GM18505 (cell line): ENCODE measurements around the gene DMGDH.
"Not testable (repeated sequence)": the region's sequence is repeated elsewhere in the genome, so short reads cannot be mapped to it uniquely, and the experiment has no call there.

ENCODE experiments used
- ATAC-seq: cut with Tn5 transposase; IDR thresholded peaks from one replicate; pipeline ENCODE4 v1.9.1; 2021; ENCODE audit not compliant: unreplicated experiment
- POLR2A ChIP-seq: IDR thresholded peaks from 4 replicates; pipeline ENCODE4 v1.6.1; 2011; ENCODE audit warnings: borderline replicate concordance; ENCODE audit not compliant: insufficient read depth, insufficient read length; ENCODE audit errors: extremely low read depth

Gene DMGDH

DNA sequence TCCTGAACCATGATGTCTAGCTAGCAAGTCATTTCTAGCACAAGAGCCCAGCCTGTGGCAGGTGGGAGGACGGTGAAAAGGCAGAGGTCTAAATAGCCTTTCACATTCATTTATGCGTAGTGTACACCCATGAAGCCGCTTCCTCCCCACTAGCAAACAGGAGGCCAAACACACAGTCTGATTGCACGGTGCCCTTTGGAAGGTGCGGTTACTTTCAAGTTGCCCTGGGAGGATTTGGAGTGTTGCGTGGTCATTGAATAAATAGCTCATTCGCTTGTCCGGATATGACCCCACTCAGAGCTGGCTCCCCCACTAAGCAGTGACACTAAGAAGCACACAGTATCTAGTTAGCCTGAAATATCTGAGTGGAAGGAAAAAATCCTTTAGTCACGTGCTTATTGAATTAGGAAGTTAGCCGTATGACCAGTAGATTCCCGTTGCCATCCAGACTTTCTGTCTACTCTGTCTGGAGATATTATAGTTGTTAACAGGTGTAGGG, 83.7 kb downstream of the DMGDH start:
- ATAC-seq: peak; percentile 40
- peak; percentile 21 for TF ChIP-seq POLR2A

DNA sequence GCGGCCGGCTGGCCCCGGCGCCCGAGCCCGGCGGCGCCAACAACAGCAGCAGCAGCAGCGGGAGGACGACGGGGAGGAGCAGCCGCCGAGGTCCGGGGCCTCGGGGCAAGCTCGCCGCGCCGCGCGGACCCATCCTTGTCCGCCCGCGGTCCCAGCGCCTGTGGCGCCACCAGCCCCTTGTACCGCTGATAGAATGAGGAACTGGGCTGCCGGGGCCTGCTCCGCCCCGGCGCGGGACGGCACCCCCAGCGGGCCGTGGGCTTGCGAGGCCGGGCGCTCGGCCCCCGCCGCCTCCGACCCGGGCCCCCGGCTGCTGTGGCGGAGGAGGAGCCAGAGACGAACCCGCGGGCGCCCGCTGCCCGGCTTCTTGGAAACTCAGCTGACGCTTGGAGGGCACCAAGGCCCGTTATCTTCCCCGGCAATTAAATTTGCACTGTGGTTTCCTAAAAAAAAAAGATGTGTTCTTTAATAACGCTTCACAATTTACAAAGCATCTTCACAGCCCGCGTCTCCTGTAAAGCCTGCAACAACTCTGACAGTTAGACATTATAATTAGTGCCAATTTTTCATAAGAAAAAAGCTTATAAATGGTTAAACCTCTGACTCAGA, 84.3 kb downstream of the DMGDH start, which contains the start of gene ARSB:
Gene ARSB, minus strand, starts transcription at position 195 of the 609 bp plus-strand sequence. Its CDS starts 62 bp downstream, at position 133.
- ATAC-seq: peak; percentile 49

DNA sequence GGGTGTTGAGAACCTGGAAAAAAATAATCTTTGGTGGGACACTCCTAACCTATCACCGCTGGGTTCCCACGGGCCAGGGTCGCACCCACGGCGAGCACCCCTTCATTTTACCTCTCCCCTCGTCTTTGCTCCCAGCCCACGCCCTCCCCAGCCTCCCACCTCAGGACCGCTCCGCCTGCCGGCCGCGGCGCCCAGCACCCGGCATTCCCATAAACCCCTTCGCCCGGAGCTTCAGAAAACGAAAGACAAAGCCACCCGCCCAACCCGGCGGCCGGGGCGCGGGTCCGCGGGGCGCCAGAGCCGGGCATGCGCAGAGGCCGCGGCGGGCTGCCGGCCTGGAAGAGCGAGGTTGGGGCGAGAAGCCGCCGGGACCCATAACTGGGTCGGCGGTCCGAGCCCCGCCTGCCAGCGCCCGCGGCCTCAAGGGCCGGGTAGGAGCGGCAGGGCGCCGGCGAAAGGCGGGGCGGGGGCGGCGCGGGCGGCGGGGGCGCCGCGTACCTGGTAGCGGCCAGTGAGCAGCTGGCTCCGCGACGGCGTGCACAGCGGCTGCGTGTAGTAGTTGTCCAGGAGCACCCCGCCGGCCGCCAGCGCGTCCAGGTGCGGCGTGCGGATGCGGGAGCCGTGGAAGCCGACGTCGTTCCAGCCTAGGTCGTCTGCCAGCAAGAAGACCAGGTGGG, 84.9 kb downstream of the DMGDH start:
- peak; percentile 55 for ATAC-seq

More for the DNA sequence above, 84.3 kb downstream of the DMGDH start, which contains the start of gene ARSB:
- peak; percentile 36 for TF ChIP-seq POLR2A

DNA sequence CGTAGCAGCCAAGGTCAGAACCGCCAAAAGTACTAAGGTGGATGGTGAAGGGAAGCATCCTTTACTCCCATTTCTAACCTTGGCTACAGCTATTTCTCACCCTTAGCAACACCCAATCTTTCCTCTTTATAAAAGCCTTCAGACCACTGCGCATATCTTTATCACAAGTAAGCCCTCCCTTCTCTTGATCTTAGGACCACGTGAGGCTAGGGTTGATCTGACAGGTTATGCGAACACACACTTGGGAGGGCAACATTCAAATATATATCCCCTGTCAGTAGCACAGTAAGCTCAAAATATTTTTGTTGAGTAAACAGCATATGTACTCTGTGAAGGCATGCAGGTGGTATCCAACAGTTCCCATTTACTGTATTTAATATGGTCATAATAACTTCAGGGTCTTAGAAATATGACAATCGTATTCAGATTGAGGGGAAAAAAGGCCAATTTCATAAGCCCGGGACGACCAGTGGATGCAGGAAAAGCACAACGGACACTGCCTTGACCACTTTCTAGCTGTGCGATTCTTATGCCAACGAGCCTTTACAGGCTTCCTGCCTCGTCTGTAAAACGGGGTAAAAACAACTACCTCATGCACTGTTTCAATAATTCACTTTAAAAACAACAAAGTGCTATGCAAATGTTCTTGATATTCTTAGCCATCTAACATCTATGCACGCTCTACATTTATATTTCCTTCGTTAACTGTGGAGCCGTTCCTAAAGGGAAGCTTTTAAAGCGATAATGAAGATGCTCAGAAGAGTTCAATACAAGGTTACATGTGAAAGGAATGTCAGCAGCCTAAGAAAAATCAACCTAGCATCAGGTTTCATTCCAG, 85.7 kb downstream of the DMGDH start:
- TF ChIP-seq POLR2A: no peak
- ATAC-seq: no peak

More for the DNA sequence above, 84.9 kb downstream of the DMGDH start:
- TF ChIP-seq POLR2A: peak; percentile 48

DNA sequence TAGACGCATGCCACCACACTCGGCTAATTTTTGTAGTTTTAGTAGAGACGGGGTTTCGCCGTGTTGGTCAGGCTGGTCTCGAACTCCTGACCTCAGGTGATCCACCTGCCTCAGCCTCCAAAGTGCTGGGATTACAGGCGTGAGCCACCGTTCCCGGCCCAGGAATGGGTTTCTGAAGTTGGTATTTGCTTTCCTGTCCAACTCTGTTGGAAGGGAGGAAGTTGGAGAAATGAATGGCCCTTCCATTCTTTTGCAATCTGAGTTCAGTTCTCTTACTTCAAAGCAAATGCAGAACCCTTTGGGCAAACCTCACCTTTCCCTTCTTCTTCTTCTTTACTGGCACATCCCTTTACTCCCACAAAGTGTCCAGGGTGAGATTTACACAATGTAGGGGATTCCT, 86.3 kb downstream of the DMGDH start:
- not testable (repeated sequence) for ATAC-seq

DNA sequence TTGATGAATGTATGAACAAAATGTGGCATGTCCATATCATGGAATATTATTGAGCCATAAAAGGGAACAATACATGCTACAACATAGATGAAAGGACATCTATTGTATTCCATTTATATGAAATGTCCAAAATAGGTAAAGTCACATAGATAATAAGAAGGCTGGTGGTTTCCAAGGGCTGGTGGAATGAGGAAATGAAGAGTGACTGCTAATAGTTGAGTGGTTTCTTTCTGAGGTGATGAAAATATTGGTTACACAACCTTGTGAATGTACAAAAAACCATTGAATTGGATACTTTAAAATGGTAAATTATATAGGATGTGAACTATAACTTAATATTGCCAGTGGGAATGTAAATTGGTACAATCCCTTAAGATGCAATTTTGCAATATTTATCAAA, 89.6 kb downstream of the DMGDH start:
- ATAC-seq: no peak
- no peak for TF ChIP-seq POLR2A

DNA sequence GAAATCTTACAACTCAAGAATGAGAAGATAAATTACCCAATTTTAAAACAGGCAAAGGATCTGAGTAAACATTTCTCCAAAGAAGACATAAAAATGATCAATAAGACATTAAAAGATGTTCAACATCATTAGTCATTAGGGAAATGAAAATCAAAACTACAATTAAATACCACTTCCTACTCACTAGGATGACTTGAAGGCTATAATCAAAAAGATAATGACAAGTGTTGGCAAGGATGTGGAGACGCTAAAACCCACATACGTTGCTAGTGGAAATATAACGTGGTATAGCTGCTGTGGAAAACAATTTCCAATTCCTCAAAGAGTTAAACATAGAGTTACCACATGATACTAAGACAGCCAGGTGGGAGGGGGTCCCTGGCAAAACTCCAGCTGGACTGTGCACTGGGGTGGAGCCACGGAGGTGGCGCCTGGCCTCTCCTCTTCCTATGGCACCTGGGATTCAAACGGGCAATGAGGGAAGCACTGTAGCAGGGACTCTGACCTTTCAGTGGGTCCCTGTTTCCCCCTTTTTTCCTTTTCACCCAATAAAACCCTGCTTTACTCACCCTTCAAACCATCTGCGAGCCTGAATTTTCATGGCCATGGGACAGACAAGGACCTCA, 90.2 kb downstream of the DMGDH start:
- ATAC-seq: no peak
- no peak for TF ChIP-seq POLR2A

DNA sequence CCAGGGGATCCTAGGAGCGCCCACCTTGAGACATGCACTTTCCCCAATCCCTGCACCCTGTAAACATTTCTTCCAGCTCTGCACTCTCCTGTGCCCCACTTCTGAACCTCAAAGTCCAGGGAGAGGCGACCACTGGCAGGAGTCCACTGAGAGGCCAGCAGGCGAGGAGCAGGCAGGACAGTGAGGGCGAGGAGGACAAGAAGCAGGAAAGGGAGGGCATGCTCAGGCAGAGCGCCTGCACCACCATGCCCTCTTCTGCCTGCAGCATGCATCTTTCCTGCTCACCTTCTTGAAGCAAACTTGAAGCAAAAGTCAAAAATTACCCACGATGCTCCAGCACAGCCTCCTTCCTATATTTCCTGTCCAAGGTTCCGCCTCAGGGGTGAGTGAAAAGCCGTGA, 94.4 kb downstream of the DMGDH start:
- no peak for TF ChIP-seq POLR2A
- ATAC-seq: no peak

DNA sequence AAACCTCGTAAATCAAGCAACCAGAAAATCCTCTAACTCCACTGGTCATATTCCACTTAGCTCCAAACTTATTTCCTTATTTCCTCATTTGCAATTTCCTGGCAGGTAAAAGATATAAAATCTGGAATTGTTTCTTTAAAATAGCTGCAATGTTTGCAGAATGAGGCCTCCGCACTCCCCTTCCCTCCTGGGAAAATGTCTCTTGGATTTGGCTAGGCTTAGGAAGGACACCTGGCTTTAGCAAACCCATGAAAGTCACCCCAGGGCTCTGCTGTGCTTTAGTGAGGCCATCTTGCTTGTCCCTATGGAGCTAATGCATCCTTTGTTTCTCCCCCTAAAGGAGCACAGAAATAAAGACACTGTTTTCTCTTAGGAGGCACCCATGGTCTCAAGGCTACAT, 94.9 kb downstream of the DMGDH start:
- no peak for TF ChIP-seq POLR2A
- ATAC-seq: no peak

DNA sequence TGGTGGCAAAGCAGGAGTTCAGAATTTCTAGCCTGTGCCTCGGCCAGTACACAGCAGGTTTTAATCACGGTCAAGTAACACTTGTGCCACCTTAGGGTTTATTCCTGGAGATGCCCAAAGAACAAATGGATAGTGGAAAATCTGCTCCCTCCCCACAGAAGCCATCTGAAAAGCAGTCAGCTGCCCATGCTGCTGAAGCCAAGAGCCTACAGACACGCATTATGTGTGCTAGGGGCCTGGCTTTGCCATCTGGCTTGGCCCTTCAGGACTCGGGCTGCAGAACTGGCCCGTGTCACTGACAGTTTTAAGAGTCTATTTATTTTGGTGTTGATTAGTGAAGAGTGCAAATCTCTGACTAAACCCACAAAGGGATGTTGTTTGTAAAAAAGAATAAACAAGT, 95.5 kb downstream of the DMGDH start:
- no peak for TF ChIP-seq POLR2A
- ATAC-seq: no peak

DNA sequence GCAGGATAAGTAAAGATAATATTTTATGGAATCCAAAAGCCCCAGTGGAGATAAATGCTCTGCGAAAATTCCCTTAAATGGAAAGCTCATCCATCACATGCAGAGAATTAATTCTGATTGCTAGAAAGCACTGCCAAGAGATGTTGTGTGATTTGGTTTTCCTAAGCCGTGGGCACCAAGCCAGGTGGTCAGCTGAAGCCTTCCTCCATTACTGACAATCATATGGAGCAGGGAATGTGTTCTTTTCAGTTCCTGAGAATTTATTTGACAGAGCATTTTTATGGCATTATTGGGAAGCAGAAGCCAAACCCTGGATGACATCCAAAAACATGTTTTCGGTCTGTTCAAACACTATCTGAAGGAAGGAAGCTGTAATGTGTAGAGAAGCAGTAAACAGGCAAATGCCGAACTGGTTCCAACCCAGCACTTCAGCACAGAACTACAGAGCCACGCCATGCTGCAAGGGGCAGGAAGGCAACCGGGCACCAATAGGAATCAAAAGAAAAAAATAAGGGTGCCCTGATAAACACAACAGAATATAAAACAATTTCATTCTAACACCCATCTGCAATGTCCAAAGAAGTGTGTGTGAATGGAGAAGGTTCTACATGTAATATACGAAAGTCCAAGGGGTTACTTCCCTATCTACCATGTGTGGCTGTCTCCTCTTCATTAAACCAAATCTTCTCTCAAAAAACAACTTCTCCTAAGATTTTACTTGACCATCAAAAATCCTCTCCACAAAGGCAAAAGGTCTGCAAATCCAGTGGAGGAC, 96.6 kb downstream of the DMGDH start:
- no peak for TF ChIP-seq POLR2A
- ATAC-seq: no peak

DNA sequence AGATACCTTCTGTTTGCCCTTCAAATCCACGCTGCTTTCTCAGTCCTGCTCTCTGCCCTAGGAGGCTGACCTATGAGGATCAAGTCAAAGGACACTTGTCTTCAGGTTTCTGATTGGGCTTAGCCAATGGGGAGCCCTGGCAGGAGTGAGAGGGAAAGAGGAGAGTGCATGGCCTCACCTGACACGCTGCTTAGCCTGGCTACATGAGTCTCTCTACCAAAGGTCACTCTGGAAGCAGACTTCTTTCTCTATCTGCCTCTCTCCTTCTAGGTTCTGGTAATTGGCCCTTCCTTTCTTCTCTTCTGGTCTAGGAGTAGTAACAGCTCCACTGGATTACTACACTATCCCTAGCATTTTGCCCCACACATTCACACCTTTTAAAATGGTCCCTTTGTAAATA, 97.5 kb downstream of the DMGDH start:
- TF ChIP-seq POLR2A: no peak

DNA sequence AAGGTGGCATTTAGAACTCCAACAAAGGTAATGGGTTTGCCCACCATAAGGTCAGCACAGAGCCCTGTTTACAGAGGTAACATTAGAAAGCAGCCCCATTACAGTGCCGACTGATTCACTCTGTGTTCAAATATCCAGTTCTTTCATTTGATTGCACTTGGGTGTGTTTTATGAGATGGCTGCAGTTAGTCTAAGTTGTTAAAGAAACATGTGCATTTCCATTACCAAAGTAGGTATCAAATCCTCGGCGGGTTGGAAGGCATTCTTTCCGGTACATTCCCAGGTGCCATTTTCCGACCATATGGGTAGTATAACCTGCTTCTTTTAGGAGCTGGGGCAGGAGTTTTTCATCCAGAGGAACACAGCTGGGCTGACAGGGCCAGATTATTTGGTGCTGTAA, 100.7 kb downstream of the DMGDH start:
- ATAC-seq: no peak
- TF ChIP-seq POLR2A: no peak

More for the DNA sequence above, 97.5 kb downstream of the DMGDH start:
- no peak for ATAC-seq

DNA sequence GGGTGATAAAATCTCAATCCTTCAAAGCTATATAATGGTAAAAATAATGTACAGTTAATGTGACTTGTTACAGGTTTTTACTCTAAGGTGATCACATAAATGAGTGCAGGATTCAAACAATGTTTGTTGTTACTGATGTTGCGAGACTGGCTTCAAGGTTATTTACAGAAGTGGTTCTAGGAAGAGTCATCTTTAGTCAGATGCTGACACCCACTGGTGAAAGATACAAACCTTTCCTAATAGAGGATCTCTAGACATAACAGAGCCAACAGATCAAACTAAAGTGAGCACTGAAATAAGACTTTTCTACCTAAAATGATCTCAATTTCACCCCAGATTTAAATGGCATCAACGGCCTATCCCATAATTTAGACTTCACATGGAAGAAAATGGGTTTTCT, 104.6 kb downstream of the DMGDH start:
- ATAC-seq: no peak
- no peak for TF ChIP-seq POLR2A
